ENCODE data around the gene VEZT.

DNA sequence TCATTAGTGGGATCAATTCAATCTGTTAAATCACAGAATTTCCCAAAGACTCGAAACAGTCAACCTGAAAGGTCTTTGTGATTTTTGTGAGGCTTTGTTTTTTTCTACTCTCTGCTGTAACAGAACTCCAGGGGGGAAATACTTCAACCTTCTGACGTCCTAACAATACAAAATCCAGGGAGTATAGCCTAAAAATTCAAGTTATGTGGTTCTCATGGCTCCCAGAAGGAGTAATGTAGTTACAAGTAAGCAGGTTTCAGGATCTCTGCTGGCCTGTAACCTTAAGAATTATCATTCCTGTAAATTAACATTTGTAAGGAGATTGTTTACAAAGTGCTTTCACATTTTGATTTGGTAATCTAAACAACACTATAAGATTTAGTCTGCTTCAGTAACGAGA lies 39.9 kb downstream of the VEZT start:
- TF ChIP-seq, protein P1, sequence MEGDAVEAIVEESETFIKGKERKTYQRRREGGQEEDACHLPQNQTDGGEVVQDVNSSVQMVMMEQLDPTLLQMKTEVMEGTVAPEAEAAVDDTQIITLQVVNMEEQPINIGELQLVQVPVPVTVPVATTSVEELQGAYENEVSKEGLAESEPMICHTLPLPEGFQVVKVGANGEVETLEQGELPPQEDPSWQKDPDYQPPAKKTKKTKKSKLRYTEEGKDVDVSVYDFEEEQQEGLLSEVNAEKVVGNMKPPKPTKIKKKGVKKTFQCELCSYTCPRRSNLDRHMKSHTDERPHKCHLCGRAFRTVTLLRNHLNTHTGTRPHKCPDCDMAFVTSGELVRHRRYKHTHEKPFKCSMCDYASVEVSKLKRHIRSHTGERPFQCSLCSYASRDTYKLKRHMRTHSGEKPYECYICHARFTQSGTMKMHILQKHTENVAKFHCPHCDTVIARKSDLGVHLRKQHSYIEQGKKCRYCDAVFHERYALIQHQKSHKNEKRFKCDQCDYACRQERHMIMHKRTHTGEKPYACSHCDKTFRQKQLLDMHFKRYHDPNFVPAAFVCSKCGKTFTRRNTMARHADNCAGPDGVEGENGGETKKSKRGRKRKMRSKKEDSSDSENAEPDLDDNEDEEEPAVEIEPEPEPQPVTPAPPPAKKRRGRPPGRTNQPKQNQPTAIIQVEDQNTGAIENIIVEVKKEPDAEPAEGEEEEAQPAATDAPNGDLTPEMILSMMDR (IDR thresholded peaks at IDR 0.05), result no peak
- TF ChIP-seq POLR2AphosphoS5 (IDR thresholded peaks at IDR 0.05) (no peak), POLR2A (IDR thresholded peaks at IDR 0.05) (no peak), EP300 (IDR thresholded peaks at IDR 0.05) (no peak)

Measured in gastroesophageal sphincter (tissue), 3 donors.